ENCODE measurements around the gene FETUB. TPM values are rescaled to one million over a fixed set of nuclear protein-coding genes. Genes with fewer than 3 reads are reported as not detected.

Gene FETUB
- polyA plus RNA-seq, 1 donor (not counting 4 experiments of a cell fraction or from before 2014, with no cell fraction given) = 0.25 TPM

- H3K27me3 ChIP-seq (ENCODE audit: control insufficient read depth, extremely low read depth, insufficient read depth, low read length) = no peaks in the 10 kb centered on the region
- no peaks in the 10 kb centered on the region for H3K79me2 ChIP-seq (ENCODE audit: control insufficient read depth, insufficient read depth, low read length)
- no peaks in the 10 kb centered on the region for H4K20me1 ChIP-seq (ENCODE audit: control insufficient read depth, extremely low read depth, insufficient read depth, low read length)
- no peak for DNase-seq (ENCODE audit: low read depth, low spot score)
- no peaks in the 10 kb centered on the region for H3K36me3 ChIP-seq (ENCODE audit: control insufficient read depth in 2 of 2, extremely low read depth in 1 of 2, insufficient read depth in 2 of 2, low read length in 2 of 2)
- no peak overlapping the region for H3K4me2 ChIP-seq (ENCODE audit: control insufficient read depth, extremely low read depth, insufficient read depth, low read depth, low read length)
- H2AFZ ChIP-seq (ENCODE audit: control insufficient read depth, low read length) = no peak overlapping the region
- peaks cover 31% of the 10 kb centered on the region for H3K4me1 ChIP-seq (ENCODE audit: control insufficient read depth, extremely low read depth, insufficient read depth, low read length)
- TF ChIP-seq EZH2 (IDR thresholded peaks at IDR 0.05; ENCODE audit: low read length) (no peak), CTCF (optimal IDR thresholded peaks at IDR 0.05 in 1 of 3, IDR thresholded peaks at IDR 0.05 in 1 of 3, conservative IDR thresholded peaks at IDR 0.05 in 1 of 3; ENCODE audit: extremely low read depth in 1 of 3, insufficient read depth in 2 of 3, low read length in 3 of 3) (no peak)
- H3K27ac ChIP-seq (ENCODE audit: control insufficient read depth, insufficient read depth, low read length) = no peak overlapping the region
- FAIRE-seq = no peak
- H3K9me1 ChIP-seq (ENCODE audit: control insufficient read depth, extremely low read depth, insufficient read depth, low read length) = no peaks in the 10 kb centered on the region
- H3K9me3 ChIP-seq (ENCODE audit: control insufficient read depth, low read depth, low read length) = no peaks in the 10 kb centered on the region
- dilution Hi-C loops (cut with MboI; ENCODE audit: extremely low pct_ligation_motif_present, low sequenced_read_pairs) = no loop called here
- H3K4me3 ChIP-seq (ENCODE audit: control insufficient read depth in 2 of 3, extremely low read depth in 1 of 3, insufficient read depth in 2 of 3, low read depth in 1 of 3, low read length in 3 of 3) = no peak overlapping the region
- no peak overlapping the region for H3K9ac ChIP-seq (ENCODE audit: control insufficient read depth, extremely low read depth, insufficient read depth, low read length)
These were observed 3.7 kb upstream of the FETUB start for GRCh38 chr3:186636536-186636935.

- FAIRE-seq = no peak
- H3K27ac ChIP-seq (ENCODE audit: control insufficient read depth, insufficient read depth, low read length) = no peak overlapping the region
- dilution Hi-C loops (cut with MboI; ENCODE audit: extremely low pct_ligation_motif_present, low sequenced_read_pairs) = no loop called here
These were observed 2.5 kb upstream of the FETUB start for GRCh38 chr3:186637686-186638085.

More at GRCh38 chr3:186637686-186638085, 2.5 kb upstream of the FETUB start:
- no peaks in the 10 kb centered on the region for H3K36me3 ChIP-seq (ENCODE audit: control insufficient read depth in 2 of 2, extremely low read depth in 1 of 2, insufficient read depth in 2 of 2, low read length in 2 of 2)
- no peak for TF ChIP-seq CTCF (optimal IDR thresholded peaks at IDR 0.05 in 1 of 3, IDR thresholded peaks at IDR 0.05 in 1 of 3, conservative IDR thresholded peaks at IDR 0.05 in 1 of 3; ENCODE audit: extremely low read depth in 1 of 3, insufficient read depth in 2 of 3, low read length in 3 of 3)
- TF ChIP-seq EZH2 (IDR thresholded peaks at IDR 0.05; ENCODE audit: low read length) = no peak
- H3K9me1 ChIP-seq (ENCODE audit: control insufficient read depth, extremely low read depth, insufficient read depth, low read length) = no peaks in the 10 kb centered on the region
- no peaks in the 10 kb centered on the region for H3K79me2 ChIP-seq (ENCODE audit: control insufficient read depth, insufficient read depth, low read length)
- no peak overlapping the region for H3K9ac ChIP-seq (ENCODE audit: control insufficient read depth, extremely low read depth, insufficient read depth, low read length)
- H4K20me1 ChIP-seq (ENCODE audit: control insufficient read depth, extremely low read depth, insufficient read depth, low read length) = no peaks in the 10 kb centered on the region
- H3K4me3 ChIP-seq (ENCODE audit: control insufficient read depth in 2 of 3, extremely low read depth in 1 of 3, insufficient read depth in 2 of 3, low read depth in 1 of 3, low read length in 3 of 3) = no peak overlapping the region
- peaks cover 38% of the 10 kb centered on the region for H3K4me1 ChIP-seq (ENCODE audit: control insufficient read depth, extremely low read depth, insufficient read depth, low read length)
- no peak overlapping the region for H3K4me2 ChIP-seq (ENCODE audit: control insufficient read depth, extremely low read depth, insufficient read depth, low read depth, low read length)
- no peaks in the 10 kb centered on the region for H3K9me3 ChIP-seq (ENCODE audit: control insufficient read depth, low read depth, low read length)
- DNase-seq (ENCODE audit: low read depth, low spot score) = no peak
- H2AFZ ChIP-seq (ENCODE audit: control insufficient read depth, low read length) = no peak overlapping the region
- no peaks in the 10 kb centered on the region for H3K27me3 ChIP-seq (ENCODE audit: control insufficient read depth, extremely low read depth, insufficient read depth, low read length)

Measured in keratinocyte (primary cell).